Thyroid gland (tissue), 4 donors: Measurements from ENCODE around the gene CTRB2. TPM values are rescaled to one million over a fixed set of nuclear protein-coding genes. Genes with fewer than 3 reads are reported as not detected.

Experiments used
- DNase-seq, 2 donors: peaks; one replicate each; pipeline ENCODE4 v3.0.0-alpha.2; 2019
- H3K27ac ChIP-seq, 3 donors: fragments of 200-600 bp; sonication (generic); 1 replicate in 2 of 3; 2 replicates in 1 of 3; pipeline ENCODE4 v1.5.1; 2016 to 2019; ENCODE audit warnings: mild to moderate bottlenecking in 1 of 3, moderate library complexity in 1 of 3
- H3K27me3 ChIP-seq: fragments of 200-600 bp; sonication (generic); one replicate; pipeline ENCODE4 v1.5.1; 2019
- H3K36me3 ChIP-seq, 2 donors: fragments of 200-600 bp; sonication (generic); one replicate each; pipeline ENCODE4 v1.5.1; 2016 to 2019
- H3K4me1 ChIP-seq, 2 donors: fragments of 200-600 bp; sonication (generic); one replicate each; pipeline ENCODE4 v1.5.1; 2017 to 2019
- H3K4me3 ChIP-seq, 3 donors: fragments of 200-600 bp; sonication (generic); replicated peaks in 1 of 3; 1 replicate in 2 of 3; 2 replicates in 1 of 3; pipeline ENCODE4 v1.5.1; 2016; ENCODE audit warnings: mild to moderate bottlenecking in 1 of 3
- H3K9me3 ChIP-seq: fragments of 200-600 bp; sonication (generic); one replicate; pipeline ENCODE4 v1.5.1; 2017
- CTCF ChIP-seq, 6 experiments: fragments of 200-600 bp in 3 of 6; fragments of 450-650 bp in 3 of 6; sonication (generic) in 3 of 6; IDR thresholded peaks; one replicate each; pipeline ENCODE4 v1.5.1; 2016 to 2019; ENCODE audit warnings: antibody characterized with exemption in 6 of 6, mild to moderate bottlenecking in 2 of 6, inconsistent platforms in 1 of 6, moderate library complexity in 1 of 6
- POLR2A ChIP-seq, 2 donors: fragments of 450-650 bp; IDR thresholded peaks; one replicate each; pipeline ENCODE4 v1.6.1; 2017; ENCODE audit warnings: antibody characterized with exemption in 2 of 2, mild to moderate bottlenecking in 2 of 2, moderate library complexity in 1 of 2
- WGBS, 2 donors: methylation state at CpG; one replicate each; pipeline ENCODE4 v1.1.5; 2017; 5-methylcytosine and 5-hydroxymethylcytosine counted together
- intact Hi-C: fragments of 100-400 bp; cut with DNase I; formaldehyde crosslinking; loops from one replicate; pipeline ENCODE4 v1.15.1; 2023
- total RNA-seq, 4 donors: library from RNA; depleted of rRNA; stranded (reverse); fragments of >200 nt; gene quantifications; one replicate each; pipeline ENCODE4 v1.2.3, GENCODE V29; 2016

Gene CTRB2
- total RNA-seq, 4 donors from 2014 or later, result not detected

DNA sequence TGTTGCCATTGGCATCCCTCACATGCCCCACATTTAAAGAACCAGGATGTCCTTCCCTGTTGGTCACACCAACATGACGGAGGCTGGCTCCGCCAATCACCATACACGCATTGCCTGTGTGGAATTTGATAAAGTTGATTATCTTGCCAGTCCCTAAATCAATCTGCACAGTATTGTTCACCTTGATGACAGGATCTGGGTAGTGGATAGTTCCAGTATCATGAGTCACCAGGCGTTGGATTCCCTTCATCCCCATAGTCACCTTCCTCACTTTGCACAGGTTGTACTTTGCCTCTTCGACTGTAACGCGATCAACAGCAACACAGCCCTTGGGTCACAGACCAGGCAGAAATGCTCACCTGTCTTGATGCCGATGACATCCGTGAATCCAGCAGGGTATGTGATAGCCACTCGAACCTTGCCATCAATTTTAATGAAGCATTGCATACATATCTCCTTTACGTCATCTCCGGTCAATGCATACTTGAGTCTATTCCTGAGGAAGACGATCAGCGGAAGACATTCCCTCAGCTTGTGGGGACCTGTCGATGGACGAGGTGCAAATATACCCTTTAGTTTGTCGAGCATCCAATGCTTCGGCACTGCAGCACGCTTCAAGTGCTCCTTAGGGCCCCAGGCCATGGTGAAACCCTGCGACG lies 14.2 kb downstream of the CTRB2 start:
- H3K4me3 ChIP-seq, result no peak overlapping the region
- no peaks in the 10 kb centered on the region for H3K27me3 ChIP-seq
- DNase-seq, result no peak
- H3K9me3 ChIP-seq, result no peaks in the 10 kb centered on the region
- no peak overlapping the region for H3K27ac ChIP-seq
- H3K4me1 ChIP-seq, result no peaks in the 10 kb centered on the region
- intact Hi-C loops, result no loop called here
- no peaks in the 10 kb centered on the region for H3K36me3 ChIP-seq
- 86 to 90% methylated on average over 20 to 21 of the region's 21 CpGs for WGBS, 2 donors
- TF ChIP-seq CTCF (IDR thresholded peaks at IDR 0.05), result no peak
- no peak for TF ChIP-seq POLR2A (IDR thresholded peaks at IDR 0.05)

GRCh38 chr16:75189638-75190245 lies 17.2 kb downstream of the CTRB2 start:
- Histone ChIP-seq H3K4me1 (no peaks in the 10 kb centered on the region), H3K36me3 (no peaks in the 10 kb centered on the region), H3K27ac (no peak overlapping the region), H3K27me3 (no peaks in the 10 kb centered on the region), H3K4me3 (no peak overlapping the region), H3K9me3 (no peaks in the 10 kb centered on the region)
- DNase-seq, result no peak
- intact Hi-C loops, result no loop called here
- WGBS, 2 donors, result 82 to 87% methylated on average over 8 of the region's 8 CpGs
- TF ChIP-seq CTCF (IDR thresholded peaks at IDR 0.05), result no peak
- no peak for TF ChIP-seq POLR2A (IDR thresholded peaks at IDR 0.05)

DNA sequence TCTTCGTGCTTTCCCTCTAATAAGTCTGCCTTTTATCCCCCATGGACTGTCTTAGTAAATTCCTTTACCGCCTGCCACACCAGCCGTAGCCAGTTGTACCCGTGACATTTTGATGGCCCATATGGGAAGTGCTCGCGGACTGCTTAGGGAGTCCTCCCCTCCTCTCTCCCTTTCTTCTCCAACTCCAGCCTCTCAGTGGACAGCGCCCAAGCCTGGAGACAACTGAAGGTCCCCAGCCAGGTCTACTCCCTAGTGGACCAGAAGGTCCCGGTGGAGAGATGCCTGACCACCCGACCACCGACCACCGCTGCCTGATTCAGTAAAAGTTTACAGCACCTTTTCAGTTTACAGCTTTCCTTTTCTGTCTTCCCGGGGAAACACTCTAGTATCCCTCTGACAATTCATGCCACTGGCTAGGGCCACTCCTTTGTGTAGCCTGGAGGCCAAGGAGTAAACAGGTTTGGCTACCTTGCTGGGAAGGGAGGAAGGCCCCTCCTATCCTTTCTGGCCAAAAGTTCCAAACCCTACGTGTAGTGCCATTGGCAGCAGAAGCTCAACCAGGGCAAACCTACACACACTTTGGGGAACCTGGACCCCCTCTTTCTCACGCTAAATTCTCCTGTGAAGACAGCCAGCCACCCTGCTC lies 18.0 kb downstream of the CTRB2 start:
- H3K4me1 ChIP-seq, result no peaks in the 10 kb centered on the region
- H3K27me3 ChIP-seq, result no peaks in the 10 kb centered on the region
- intact Hi-C loops, result no loop called here
- TF ChIP-seq POLR2A (IDR thresholded peaks at IDR 0.05) (no peak), CTCF (IDR thresholded peaks at IDR 0.05) (no peak)
- 90% methylated on average over 14 of the region's 14 CpGs for WGBS, 2 donors
- no peak overlapping the region for H3K4me3 ChIP-seq
- H3K27ac ChIP-seq, result no peak overlapping the region
- H3K9me3 ChIP-seq, result no peaks in the 10 kb centered on the region
- no peaks in the 10 kb centered on the region for H3K36me3 ChIP-seq
- DNase-seq, result no peak

DNA sequence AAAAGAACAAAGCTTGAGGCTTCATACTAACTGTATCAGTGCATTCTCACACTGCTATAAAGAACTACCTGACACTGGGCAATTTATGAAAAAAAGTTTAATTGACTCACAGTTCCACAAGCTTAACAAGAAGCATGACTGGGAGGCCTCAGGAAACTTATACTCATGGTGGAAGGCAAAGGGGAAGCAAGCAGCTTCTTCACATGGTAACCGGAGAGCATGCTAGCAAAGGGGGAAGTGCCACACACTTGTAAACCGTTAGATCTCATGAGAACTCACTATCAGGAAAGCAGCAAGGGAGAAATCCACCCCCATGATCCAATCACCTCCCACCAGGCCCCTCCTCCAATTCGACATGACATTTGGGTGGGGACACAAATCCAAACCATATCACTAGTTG lies 25.3 kb downstream of the CTRB2 start:
- intact Hi-C loops, result no loop called here
- 38 to 41% methylated on average over 3 of the region's 3 CpGs for WGBS, 2 donors
- Histone ChIP-seq H3K4me1 (no peaks in the 10 kb centered on the region), H3K27ac (no peak overlapping the region), H3K36me3 (no peaks in the 10 kb centered on the region), H3K9me3 (no peaks in the 10 kb centered on the region), H3K27me3 (no peaks in the 10 kb centered on the region), H3K4me3 (no peak overlapping the region)
- TF ChIP-seq CTCF (IDR thresholded peaks at IDR 0.05) (no peak), POLR2A (IDR thresholded peaks at IDR 0.05) (no peak)
- no peak for DNase-seq

DNA sequence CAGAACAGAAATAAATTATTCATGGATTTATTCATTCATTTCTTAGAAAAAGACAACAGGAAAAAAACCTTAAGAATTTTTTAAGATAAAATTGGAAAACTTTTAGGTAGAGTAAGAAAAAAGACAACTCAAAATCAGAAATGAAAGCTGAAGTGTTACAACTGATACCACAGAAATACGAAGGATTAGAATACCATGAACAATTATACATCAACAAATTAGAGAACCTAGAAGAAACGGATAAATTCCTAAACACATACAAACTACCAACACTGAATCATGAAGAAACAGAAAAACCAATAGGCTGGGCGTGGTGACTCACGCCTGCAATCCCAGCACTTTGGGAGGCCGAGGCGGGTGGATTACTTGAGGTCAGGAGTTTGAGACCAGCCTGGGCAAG lies 27.8 kb downstream of the CTRB2 start:
- no peak for DNase-seq
- Histone ChIP-seq H3K27ac (no peak overlapping the region), H3K4me1 (no peaks in the 10 kb centered on the region), H3K36me3 (no peaks in the 10 kb centered on the region), H3K4me3 (no peak overlapping the region), H3K27me3 (no peaks in the 10 kb centered on the region), H3K9me3 (no peaks in the 10 kb centered on the region)
- 93 to 97% methylated on average over 6 of the region's 6 CpGs for WGBS, 2 donors
- TF ChIP-seq CTCF (IDR thresholded peaks at IDR 0.05), result no peak
- no peak for TF ChIP-seq POLR2A (IDR thresholded peaks at IDR 0.05)
- intact Hi-C loops, result no loop called here
